Measurements from ENCODE around the gene DNAJC4. TPM values are rescaled to one million over a fixed set of nuclear protein-coding genes. Genes with fewer than 3 reads are reported as not detected.

DNAJC4 gene
- total and polyA plus RNA-seq, 9 of the 15 experiments (the other 6 are each of a cell fraction or from before 2014, with no cell fraction given), result 4.0 to 32.6 (median 19.9) TPM

- TF ChIP-seq NR2C2 (CRISPR knock-in tag; IDR thresholded peaks at IDR 0.05), result peak; percentile 67; the same call in 1 of the 2 replicates
- TF ChIP-seq NR2C2 (tag; IDR thresholded peaks at IDR 0.05), result no peak
- no peak for TF ChIP-seq PPARD (CRISPR knock-in tag; IDR thresholded peaks at IDR 0.05)
- no peak for TF ChIP-seq SRSF9 (IDR thresholded peaks at IDR 0.05; ENCODE audit: borderline replicate concordance, low read depth, low read length)
- TF ChIP-seq, protein P1, sequence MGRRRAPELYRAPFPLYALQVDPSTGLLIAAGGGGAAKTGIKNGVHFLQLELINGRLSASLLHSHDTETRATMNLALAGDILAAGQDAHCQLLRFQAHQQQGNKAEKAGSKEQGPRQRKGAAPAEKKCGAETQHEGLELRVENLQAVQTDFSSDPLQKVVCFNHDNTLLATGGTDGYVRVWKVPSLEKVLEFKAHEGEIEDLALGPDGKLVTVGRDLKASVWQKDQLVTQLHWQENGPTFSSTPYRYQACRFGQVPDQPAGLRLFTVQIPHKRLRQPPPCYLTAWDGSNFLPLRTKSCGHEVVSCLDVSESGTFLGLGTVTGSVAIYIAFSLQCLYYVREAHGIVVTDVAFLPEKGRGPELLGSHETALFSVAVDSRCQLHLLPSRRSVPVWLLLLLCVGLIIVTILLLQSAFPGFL (CRISPR knock-in tag; IDR thresholded peaks at IDR 0.05), result no peak
- TF ChIP-seq E2F3 (CRISPR knock-in tag; IDR thresholded peaks at IDR 0.05), result peak; percentile 50
- TF ChIP-seq ZBTB12 (CRISPR knock-in tag; IDR thresholded peaks at IDR 0.05), result peak; percentile 35; the same call in 1 of the 2 replicates
- 0 out of 2 replicates have a peak, but pooled peaks have one; percentile 79 for TF ChIP-seq SREBF2 (CRISPR knock-in tag; IDR thresholded peaks at IDR 0.05)
- peak; percentile 82; the same call in 1 of the 2 replicates for TF ChIP-seq AFF4 (CRISPR knock-in tag; IDR thresholded peaks at IDR 0.05)
- 0 out of 2 replicates have a peak, but pooled peaks have one; percentile 52 for TF ChIP-seq ZSCAN29 (IDR thresholded peaks at IDR 0.05)
- TF ChIP-seq CEBPG (CRISPR knock-in tag; IDR thresholded peaks at IDR 0.05), result peak; percentile 10; the same call in 1 of the 2 replicates
- TF ChIP-seq CEBPG (tag; conservative IDR thresholded peaks at IDR 0.05 in 1 of 2, IDR thresholded peaks at IDR 0.05 in 1 of 2), result no peak
- peak; percentile 61 for TF ChIP-seq ZNF143 (CRISPR knock-in tag; IDR thresholded peaks at IDR 0.05)
- TF ChIP-seq, protein P2, sequence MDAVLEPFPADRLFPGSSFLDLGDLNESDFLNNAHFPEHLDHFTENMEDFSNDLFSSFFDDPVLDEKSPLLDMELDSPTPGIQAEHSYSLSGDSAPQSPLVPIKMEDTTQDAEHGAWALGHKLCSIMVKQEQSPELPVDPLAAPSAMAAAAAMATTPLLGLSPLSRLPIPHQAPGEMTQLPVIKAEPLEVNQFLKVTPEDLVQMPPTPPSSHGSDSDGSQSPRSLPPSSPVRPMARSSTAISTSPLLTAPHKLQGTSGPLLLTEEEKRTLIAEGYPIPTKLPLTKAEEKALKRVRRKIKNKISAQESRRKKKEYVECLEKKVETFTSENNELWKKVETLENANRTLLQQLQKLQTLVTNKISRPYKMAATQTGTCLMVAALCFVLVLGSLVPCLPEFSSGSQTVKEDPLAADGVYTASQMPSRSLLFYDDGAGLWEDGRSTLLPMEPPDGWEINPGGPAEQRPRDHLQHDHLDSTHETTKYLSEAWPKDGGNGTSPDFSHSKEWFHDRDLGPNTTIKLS (IDR thresholded peaks at IDR 0.05; ENCODE audit: borderline replicate concordance, low read depth), result no peak
- TF ChIP-seq ZNF717 (CRISPR knock-in tag; IDR thresholded peaks at IDR 0.05), result 0 out of 2 replicates have a peak, but pooled peaks have one; percentile 51
- TF ChIP-seq FOS (IDR thresholded peaks at IDR 0.05; ENCODE audit: extremely low read depth, insufficient read length), result no peak
- peak in 1 of 2 experiments; percentile 39; a peak in 1 of 4 replicates for TF ChIP-seq TEAD1 (CRISPR knock-in tag; IDR thresholded peaks at IDR 0.05)
- peak; percentile 55 for TF ChIP-seq MBD2 (IDR thresholded peaks at IDR 0.05; ENCODE audit: borderline replicate concordance, low read depth)
- TF ChIP-seq, protein P3, sequence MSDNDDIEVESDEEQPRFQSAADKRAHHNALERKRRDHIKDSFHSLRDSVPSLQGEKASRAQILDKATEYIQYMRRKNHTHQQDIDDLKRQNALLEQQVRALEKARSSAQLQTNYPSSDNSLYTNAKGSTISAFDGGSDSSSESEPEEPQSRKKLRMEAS (CRISPR knock-in tag; IDR thresholded peaks at IDR 0.05), result peak; percentile 81
- no peak for TF ChIP-seq IFI16 (CRISPR knock-in tag; IDR thresholded peaks at IDR 0.05)
Measured at GRCh38 chr11:64206457-64207255, 23.7 kb upstream of the DNAJC4 start, which contains the start of gene FERMT3 (continued).
